Endothelial cell of umbilical vein (primary cell): ENCODE results near the gene SYTL2. TPM values are rescaled to one million over a fixed set of nuclear protein-coding genes. Genes with fewer than 3 reads are reported as not detected.
"Not testable (repeated sequence)": the region's sequence is repeated elsewhere in the genome, so short reads cannot be mapped to it uniquely, and the experiment has no call there.

Source experiments
- BruUV-seq: library from RNA; stranded (reverse); fragments of 400-500 nt; replicated peaks from 2 replicates; lab custom pipeline; 2021; lab: Mats Ljungman, UMichigan
- CTCF ChIA-PET: fragments of 300-600, 350-600 bp; sonication (Branson Sonifier 250); formaldehyde crosslinking; loops from one replicate; lab custom pipeline; 2021; ENCODE audit warnings: antibody characterized with exemption, inconsistent platforms; lab: Charles Lee
- POLR2A ChIA-PET: fragments of 300-600, 350-600 bp; sonication (Branson Sonifier 250); formaldehyde crosslinking; loops from one replicate; lab custom pipeline; 2021; ENCODE audit warnings: antibody characterized with exemption, inconsistent platforms; lab: Charles Lee
- DNase-seq: peaks from one replicate; pipeline ENCODE4 v3.0.0-alpha.2; 2011; ENCODE audit warnings: low read depth, low spot score
- FAIRE-seq: peaks from 2 replicates; lab custom pipeline; 2011; peaks lifted over from hg19 to GRCh38; lab: Jason Lieb, UNC
- H2AFZ ChIP-seq: 2 replicates; pipeline ENCODE4 v1.6.0; 2012; ENCODE audit warnings: low read depth, low read length, control low read depth, inconsistent platforms
- H3K27ac ChIP-seq: 2 replicates; pipeline ENCODE4 v1.5.1; 2011; ENCODE audit warnings: low read depth, mild to moderate bottlenecking, control low read depth, low read length, moderate library complexity; ENCODE audit not compliant: insufficient read depth
- H3K27me3 ChIP-seq, 2 experiments: 2 replicates each; pipeline versions ENCODE4 v1.6.0 to v1.6.1; 2011; ENCODE audit warnings: low read length in 2 of 2, mixed read lengths in 1 of 2; ENCODE audit not compliant: control insufficient read depth in 2 of 2, insufficient read depth in 2 of 2
- H3K36me3 ChIP-seq, 2 experiments: 2 replicates in 1 of 2; 3 replicates in 1 of 2; pipeline ENCODE4 v1.5.1; 2011; ENCODE audit warnings: low read length in 2 of 2, mild to moderate bottlenecking in 1 of 2, moderate library complexity in 1 of 2; ENCODE audit not compliant: control insufficient read depth in 2 of 2, insufficient read depth in 2 of 2; ENCODE audit errors: extremely low read depth in 1 of 2
- H3K4me1 ChIP-seq: 3 replicates; pipeline ENCODE4 v1.5.1; 2011; ENCODE audit warnings: mild to moderate bottlenecking, low read length; ENCODE audit not compliant: control insufficient read depth, insufficient read depth; ENCODE audit errors: extremely low read depth
- H3K4me2 ChIP-seq: 2 replicates; pipeline ENCODE4 v1.6.1; 2011; ENCODE audit warnings: low read length, control low read depth, mixed read lengths; ENCODE audit not compliant: insufficient read depth
- H3K4me3 ChIP-seq, 3 experiments: fragments of 200-600 bp in 1 of 3; sonication (generic), shearing (Covaris generic) in 1 of 3; replicated peaks in 1 of 3; 2 replicates each; pipeline ENCODE4 v1.5.1; 2011 to 2016; ENCODE audit warnings: control low read depth in 3 of 3, low read length in 3 of 3, mild to moderate bottlenecking in 2 of 3, inconsistent platforms in 1 of 3, low read depth in 1 of 3, moderate library complexity in 1 of 3; ENCODE audit not compliant: insufficient read depth in 1 of 3
- H3K79me2 ChIP-seq: 2 replicates; pipeline ENCODE4 v1.6.0; 2012; ENCODE audit warnings: low read length, inconsistent platforms; ENCODE audit not compliant: control insufficient read depth, insufficient read depth
- H3K9ac ChIP-seq: replicated peaks from 2 replicates; pipeline ENCODE3; 2011; ENCODE audit warnings: low read length, control low read depth; ENCODE audit not compliant: insufficient read depth; ENCODE audit errors: extremely low read depth
- H3K9me1 ChIP-seq: replicated peaks from 3 replicates; pipeline ENCODE4 v1.6.0; 2011; ENCODE audit warnings: mild to moderate bottlenecking, low read length; ENCODE audit not compliant: control insufficient read depth, insufficient read depth; ENCODE audit errors: extremely low read depth
- H3K9me3 ChIP-seq: replicated peaks from 2 replicates; pipeline ENCODE4 v1.5.1; 2012; ENCODE audit warnings: low read length, inconsistent platforms; ENCODE audit not compliant: control insufficient read depth, insufficient read depth
- H4K20me1 ChIP-seq: replicated peaks from 2 replicates; pipeline ENCODE3; 2011; ENCODE audit warnings: mild to moderate bottlenecking, low read length; ENCODE audit not compliant: control insufficient read depth, insufficient read depth; ENCODE audit errors: extremely low read depth
- CTCF ChIP-seq, 2 donors: IDR thresholded peaks; 1 replicate in 1 of 2; 2 replicates in 1 of 2; pipeline ENCODE4 v1.5.1; 2011; ENCODE audit warnings: low read length in 2 of 2, mild to moderate bottlenecking in 2 of 2, moderate library complexity in 2 of 2, control low read depth in 1 of 2, inconsistent platforms in 1 of 2, low read depth in 1 of 2; ENCODE audit not compliant: insufficient read depth in 1 of 2; ENCODE audit errors: extremely low read depth in 1 of 2
- EZH2 ChIP-seq: IDR thresholded peaks from 2 replicates; pipeline ENCODE4 v1.6.1; 2012; ENCODE audit warnings: borderline replicate concordance, low read depth, mild to moderate bottlenecking, moderate library complexity, low read length, inconsistent platforms; ENCODE audit not compliant: severe bottlenecking
- FOS ChIP-seq: IDR thresholded peaks from 2 replicates; pipeline ENCODE4 v1.6.1; 2011; ENCODE audit warnings: mild to moderate bottlenecking, low read length, moderate library complexity, borderline replicate concordance; ENCODE audit not compliant: insufficient read depth
- GATA2 ChIP-seq: IDR thresholded peaks from 2 replicates; pipeline ENCODE4 v1.7.0; 2011; ENCODE audit warnings: low read depth, mild to moderate bottlenecking, moderate library complexity, mixed read lengths, low read length; ENCODE audit not compliant: insufficient read length, insufficient read depth
- JUN ChIP-seq: IDR thresholded peaks from 2 replicates; pipeline ENCODE4 v1.6.1; 2011; ENCODE audit warnings: borderline replicate concordance, low read depth; ENCODE audit not compliant: insufficient read length, insufficient read depth
- MAX ChIP-seq: IDR thresholded peaks from 2 replicates; pipeline ENCODE4 v1.6.1; 2011; ENCODE audit not compliant: insufficient read depth, insufficient read length
- MYC ChIP-seq: IDR thresholded peaks from one replicate; pipeline ENCODE4 v1.6.1; 2011; ENCODE audit warnings: mild to moderate bottlenecking, low read depth, low read length
- POLR2A ChIP-seq: IDR thresholded peaks from 2 replicates; pipeline ENCODE4 v1.6.1; 2012; ENCODE audit warnings: low read depth, mild to moderate bottlenecking, control low read depth, low read length
- POLR2AphosphoS5 ChIP-seq: IDR thresholded peaks from 2 replicates; pipeline ENCODE4 v1.6.1; 2012; ENCODE audit warnings: low read depth, mild to moderate bottlenecking, control low read depth, low read length, moderate library complexity; ENCODE audit not compliant: insufficient read depth
- dilution Hi-C: fragments of 300-500 bp; cut with MboI; formaldehyde crosslinking; loops from one replicate; pipeline ENCODE4 v1.15.0; 2019; ENCODE audit warnings: low sequenced_read_pairs; ENCODE audit not compliant: extremely low pct_ligation_motif_present
- intact Hi-C: fragments of 100-400 bp; cut with micrococcal nuclease; formaldehyde crosslinking; loops from one replicate; pipeline ENCODE4 v1.10.0; 2022
- polyA plus RNA-seq, 4 experiments: library from polyadenylated mRNA; depleted of rRNA in 3 of 4; stranded (reverse) in 3 of 4; unstranded in 1 of 4; fragments of >200 nt; gene quantifications; 2 replicates each; pipeline versions ENCODE4 v1.2.1 to v1.2.3, GENCODE V29; 2011 to 2012; ENCODE audit warnings: missing spikeins in 1 of 4
- total RNA-seq: library from RNA; stranded (reverse); gene quantifications from 2 replicates; pipeline ENCODE4 v1.2.3, GENCODE V29; 2021

The SYTL2 gene
- total and polyA plus RNA-seq, 2 donors (not counting 3 experiments of a cell fraction or from before 2014, with no cell fraction given), result 1.4 to 2.4 TPM

GRCh38 chr11:85672105-85672902 is 138.6 kb downstream of the SYTL2 start:
- Histone ChIP-seq H2AFZ (no peak overlapping the region), H3K9me3 (no peaks in the 10 kb centered on the region), H3K79me2 (no peaks in the 10 kb centered on the region), H3K27me3 (peaks cover 21 to 33% of the 10 kb centered on the region in 2 experiments), H3K9me1 (no peaks in the 10 kb centered on the region), H3K4me1 (no peaks in the 10 kb centered on the region), H3K27ac (no peak overlapping the region), H3K4me2 (no peak overlapping the region), H3K9ac (no peak overlapping the region), H3K4me3 (no peak overlapping the region), H4K20me1 (no peaks in the 10 kb centered on the region), H3K36me3 (no peaks in the 10 kb centered on the region)
- FAIRE-seq (no peak), DNase-seq (no peak)
- TF ChIP-seq POLR2A (no peak), FOS (no peak), MAX (no peak), JUN (no peak), POLR2AphosphoS5 (no peak), CTCF (IDR thresholded peaks at IDR 0.05; ENCODE audit: extremely low read depth in 1 of 2, insufficient read depth in 1 of 2, low read depth in 1 of 2, low read length in 2 of 2) (no peak), MYC (no peak), GATA2 (no peak), EZH2 (no peak)
- intact Hi-C loops (no loop called here), dilution Hi-C loops (no loop called here)
- ChIA-PET CTCF (no interaction called here), POLR2A (no interaction called here)
- no TSS peak for BruUV-seq

- POLR2A ChIA-PET, result not testable (repeated sequence)
Observed at GRCh38 chr11:85670949-85671663, 139.8 kb downstream of the SYTL2 start.

More at GRCh38 chr11:85670949-85671663, 139.8 kb downstream of the SYTL2 start:
- H3K27ac ChIP-seq, H2AFZ ChIP-seq, H3K9ac ChIP-seq, BruUV-seq, H3K4me1 ChIP-seq, H3K4me2 ChIP-seq, CTCF ChIA-PET, H3K4me3 ChIP-seq, H3K36me3 ChIP-seq, DNase-seq, H3K79me2 ChIP-seq, dilution Hi-C loops, FAIRE-seq, H3K9me3 ChIP-seq, H3K9me1 ChIP-seq, H4K20me1 ChIP-seq, intact Hi-C loops: not testable (repeated sequence)
- H3K27me3 ChIP-seq, result peaks cover 21 to 28% of the 10 kb centered on the region in 2 experiments
